ENCODE data around the gene SEMA6A. TPM values are rescaled to one million over a fixed set of nuclear protein-coding genes. Genes with fewer than 3 reads are reported as not detected.

SEMA6A gene
- total and polyA plus RNA-seq, 10 of the 15 experiments (the other 5 are each of a cell fraction or from before 2014, with no cell fraction given), result 0.16 to 10.2 (median 1.1) TPM

- TF ChIP-seq, protein P1, sequence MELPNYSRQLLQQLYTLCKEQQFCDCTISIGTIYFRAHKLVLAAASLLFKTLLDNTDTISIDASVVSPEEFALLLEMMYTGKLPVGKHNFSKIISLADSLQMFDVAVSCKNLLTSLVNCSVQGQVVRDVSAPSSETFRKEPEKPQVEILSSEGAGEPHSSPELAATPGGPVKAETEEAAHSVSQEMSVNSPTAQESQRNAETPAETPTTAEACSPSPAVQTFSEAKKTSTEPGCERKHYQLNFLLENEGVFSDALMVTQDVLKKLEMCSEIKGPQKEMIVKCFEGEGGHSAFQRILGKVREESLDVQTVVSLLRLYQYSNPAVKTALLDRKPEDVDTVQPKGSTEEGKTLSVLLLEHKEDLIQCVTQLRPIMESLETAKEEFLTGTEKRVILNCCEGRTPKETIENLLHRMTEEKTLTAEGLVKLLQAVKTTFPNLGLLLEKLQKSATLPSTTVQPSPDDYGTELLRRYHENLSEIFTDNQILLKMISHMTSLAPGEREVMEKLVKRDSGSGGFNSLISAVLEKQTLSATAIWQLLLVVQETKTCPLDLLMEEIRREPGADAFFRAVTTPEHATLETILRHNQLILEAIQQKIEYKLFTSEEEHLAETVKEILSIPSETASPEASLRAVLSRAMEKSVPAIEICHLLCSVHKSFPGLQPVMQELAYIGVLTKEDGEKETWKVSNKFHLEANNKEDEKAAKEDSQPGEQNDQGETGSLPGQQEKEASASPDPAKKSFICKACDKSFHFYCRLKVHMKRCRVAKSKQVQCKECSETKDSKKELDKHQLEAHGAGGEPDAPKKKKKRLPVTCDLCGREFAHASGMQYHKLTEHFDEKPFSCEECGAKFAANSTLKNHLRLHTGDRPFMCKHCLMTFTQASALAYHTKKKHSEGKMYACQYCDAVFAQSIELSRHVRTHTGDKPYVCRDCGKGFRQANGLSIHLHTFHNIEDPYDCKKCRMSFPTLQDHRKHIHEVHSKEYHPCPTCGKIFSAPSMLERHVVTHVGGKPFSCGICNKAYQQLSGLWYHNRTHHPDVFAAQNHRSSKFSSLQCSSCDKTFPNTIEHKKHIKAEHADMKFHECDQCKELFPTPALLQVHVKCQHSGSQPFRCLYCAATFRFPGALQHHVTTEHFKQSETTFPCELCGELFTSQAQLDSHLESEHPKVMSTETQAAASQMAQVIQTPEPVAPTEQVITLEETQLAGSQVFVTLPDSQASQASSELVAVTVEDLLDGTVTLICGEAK (IDR thresholded peaks at IDR 0.05; ENCODE audit: borderline replicate concordance), result no peak; the same call in 1 of the 2 replicates
- TF ChIP-seq BCL11A (IDR thresholded peaks at IDR 0.05; ENCODE audit: low read depth, low read length), result peak; percentile 89
- TF ChIP-seq, protein P2, sequence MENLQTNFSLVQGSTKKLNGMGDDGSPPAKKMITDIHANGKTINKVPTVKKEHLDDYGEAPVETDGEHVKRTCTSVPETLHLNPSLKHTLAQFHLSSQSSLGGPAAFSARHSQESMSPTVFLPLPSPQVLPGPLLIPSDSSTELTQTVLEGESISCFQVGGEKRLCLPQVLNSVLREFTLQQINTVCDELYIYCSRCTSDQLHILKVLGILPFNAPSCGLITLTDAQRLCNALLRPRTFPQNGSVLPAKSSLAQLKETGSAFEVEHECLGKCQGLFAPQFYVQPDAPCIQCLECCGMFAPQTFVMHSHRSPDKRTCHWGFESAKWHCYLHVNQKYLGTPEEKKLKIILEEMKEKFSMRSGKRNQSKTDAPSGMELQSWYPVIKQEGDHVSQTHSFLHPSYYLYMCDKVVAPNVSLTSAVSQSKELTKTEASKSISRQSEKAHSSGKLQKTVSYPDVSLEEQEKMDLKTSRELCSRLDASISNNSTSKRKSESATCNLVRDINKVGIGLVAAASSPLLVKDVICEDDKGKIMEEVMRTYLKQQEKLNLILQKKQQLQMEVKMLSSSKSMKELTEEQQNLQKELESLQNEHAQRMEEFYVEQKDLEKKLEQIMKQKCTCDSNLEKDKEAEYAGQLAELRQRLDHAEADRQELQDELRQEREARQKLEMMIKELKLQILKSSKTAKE (IDR thresholded peaks at IDR 0.05; ENCODE audit: low read depth, poor library complexity, severe bottlenecking), result peak; percentile 95
- TF ChIP-seq PAX8 (IDR thresholded peaks at IDR 0.05), result no peak
- TF ChIP-seq YY1 (IDR thresholded peaks at IDR 0.05; ENCODE audit: low read depth, low read length), result peak; percentile 54; the same call in 1 of the 2 replicates
- TF ChIP-seq ATF2 (IDR thresholded peaks at IDR 0.05; ENCODE audit: low read length), result peak; percentile 99
- TF ChIP-seq, protein P3, sequence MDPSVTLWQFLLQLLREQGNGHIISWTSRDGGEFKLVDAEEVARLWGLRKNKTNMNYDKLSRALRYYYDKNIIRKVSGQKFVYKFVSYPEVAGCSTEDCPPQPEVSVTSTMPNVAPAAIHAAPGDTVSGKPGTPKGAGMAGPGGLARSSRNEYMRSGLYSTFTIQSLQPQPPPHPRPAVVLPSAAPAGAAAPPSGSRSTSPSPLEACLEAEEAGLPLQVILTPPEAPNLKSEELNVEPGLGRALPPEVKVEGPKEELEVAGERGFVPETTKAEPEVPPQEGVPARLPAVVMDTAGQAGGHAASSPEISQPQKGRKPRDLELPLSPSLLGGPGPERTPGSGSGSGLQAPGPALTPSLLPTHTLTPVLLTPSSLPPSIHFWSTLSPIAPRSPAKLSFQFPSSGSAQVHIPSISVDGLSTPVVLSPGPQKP (IDR thresholded peaks at IDR 0.05; ENCODE audit: low read depth, low read length), result no peak
- TF ChIP-seq ZNF384 (IDR thresholded peaks at IDR 0.05; ENCODE audit: borderline replicate concordance, low read depth, low read length), result peak; percentile 87
- TF ChIP-seq GABPA (IDR thresholded peaks at IDR 0.05; ENCODE audit: low read depth), result peak; percentile 72
- TF ChIP-seq STAT1 (conservative IDR thresholded peaks at IDR 0.05), result no peak
- no peak for TF ChIP-seq ZNF622 (IDR thresholded peaks at IDR 0.05)
- TF ChIP-seq, protein P4, sequence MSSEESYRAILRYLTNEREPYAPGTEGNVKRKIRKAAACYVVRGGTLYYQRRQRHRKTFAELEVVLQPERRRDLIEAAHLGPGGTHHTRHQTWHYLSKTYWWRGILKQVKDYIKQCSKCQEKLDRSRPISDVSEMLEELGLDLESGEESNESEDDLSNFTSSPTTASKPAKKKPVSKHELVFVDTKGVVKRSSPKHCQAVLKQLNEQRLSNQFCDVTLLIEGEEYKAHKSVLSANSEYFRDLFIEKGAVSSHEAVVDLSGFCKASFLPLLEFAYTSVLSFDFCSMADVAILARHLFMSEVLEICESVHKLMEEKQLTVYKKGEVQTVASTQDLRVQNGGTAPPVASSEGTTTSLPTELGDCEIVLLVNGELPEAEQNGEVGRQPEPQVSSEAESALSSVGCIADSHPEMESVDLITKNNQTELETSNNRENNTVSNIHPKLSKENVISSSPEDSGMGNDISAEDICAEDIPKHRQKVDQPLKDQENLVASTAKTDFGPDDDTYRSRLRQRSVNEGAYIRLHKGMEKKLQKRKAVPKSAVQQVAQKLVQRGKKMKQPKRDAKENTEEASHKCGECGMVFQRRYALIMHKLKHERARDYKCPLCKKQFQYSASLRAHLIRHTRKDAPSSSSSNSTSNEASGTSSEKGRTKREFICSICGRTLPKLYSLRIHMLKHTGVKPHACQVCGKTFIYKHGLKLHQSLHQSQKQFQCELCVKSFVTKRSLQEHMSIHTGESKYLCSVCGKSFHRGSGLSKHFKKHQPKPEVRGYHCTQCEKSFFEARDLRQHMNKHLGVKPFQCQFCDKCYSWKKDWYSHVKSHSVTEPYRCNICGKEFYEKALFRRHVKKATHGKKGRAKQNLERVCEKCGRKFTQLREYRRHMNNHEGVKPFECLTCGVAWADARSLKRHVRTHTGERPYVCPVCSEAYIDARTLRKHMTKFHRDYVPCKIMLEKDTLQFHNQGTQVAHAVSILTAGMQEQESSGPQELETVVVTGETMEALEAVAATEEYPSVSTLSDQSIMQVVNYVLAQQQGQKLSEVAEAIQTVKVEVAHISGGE (CRISPR knock-in tag; IDR thresholded peaks at IDR 0.05), result no peak
- peak; percentile 85 for TF ChIP-seq BCL3 (IDR thresholded peaks at IDR 0.05; ENCODE audit: borderline replicate concordance, insufficient read depth, low read depth, low read length, poor library complexity, severe bottlenecking)
- peak; percentile 50; the same call in 1 of the 2 replicates for TF ChIP-seq RB1 (IDR thresholded peaks at IDR 0.05; ENCODE audit: borderline replicate concordance)
- no peak for TF ChIP-seq HCFC1 (IDR thresholded peaks at IDR 0.05; ENCODE audit: low read length)
Measured at GRCh38 chr5:116577064-116577788, 2.6 kb upstream of the SEMA6A start (continued).
